ENCODE data around the gene CTSA. TPM values are rescaled to one million over a fixed set of nuclear protein-coding genes. Genes with fewer than 3 reads are reported as not detected.

CTSA gene
- total RNA-seq, result 10 to 100 TPM; 41.0 to 43.8 TPM

GRCh38 chr20:45890985-45891983 is at the start of gene CTSA, which contains the start of gene NEURL2:
Gene CTSA, plus strand, starts transcription at chr20:45891335. Its CDS starts 234 bp downstream, at chr20:45891569.
Gene NEURL2, minus strand, starts transcription at chr20:45891208. Its CDS starts 217 bp downstream, at chr20:45890991.
- intact Hi-C loops (cut with DNase I), result loop anchor here (10.0 kb wide), 1 partner anchor 74 kb away; no protein-coding TSS in a partner anchor
- peaks cover 0 to 7% of the 10 kb centered on the region in 2 donors for H3K36me3 ChIP-seq (replicated peaks in 1 of 2; ENCODE audit: insufficient read depth in 1 of 2, low read depth in 2 of 2)

GRCh38 chr20:45841407-45842129 is 49.6 kb upstream of the CTSA start:
- intact Hi-C loops (cut with DNase I), result no loop called here
- no peaks in the 10 kb centered on the region for H3K4me1 ChIP-seq
- no peak for ATAC-seq
- WGBS, 2 donors, result 94 to 95% methylated on average over 7 to 10 of the region's 10 CpGs
- TF ChIP-seq POLR2A (IDR thresholded peaks at IDR 0.05) (no peak), CTCF (IDR thresholded peaks at IDR 0.05) (no peak)
- peaks cover 3 to 12% of the 10 kb centered on the region in 2 donors for H3K36me3 ChIP-seq (replicated peaks in 1 of 2; ENCODE audit: insufficient read depth in 1 of 2, low read depth in 2 of 2)
- H3K4me3 ChIP-seq, result no peak overlapping the region
- H3K27ac ChIP-seq, result no peak overlapping the region
- DNase-seq, result no peak
- no peaks in the 10 kb centered on the region for H3K9me3 ChIP-seq
- no peaks in the 10 kb centered on the region for H3K27me3 ChIP-seq

More at GRCh38 chr20:45890985-45891983, at the start of gene CTSA, which contains the start of gene NEURL2:
- peak within 1 kb of the TSS; percentile 86 to 90 for H3K4me3 ChIP-seq
- DNase-seq, result peak; percentile 91 to 97 (median 94)
- H3K9me3 ChIP-seq, result no peaks in the 10 kb centered on the region
- peak within 1 kb of the TSS; percentile 65 to 80 (median 75) for H3K27ac ChIP-seq
- H3K4me1 ChIP-seq, result peaks cover 33% of the 10 kb centered on the region
- TF ChIP-seq POLR2A (IDR thresholded peaks at IDR 0.05) (peak; percentile 27 to 72 (median 67)), CTCF (IDR thresholded peaks at IDR 0.05) (no peak)
- peak; percentile 86 for ATAC-seq
- WGBS, 2 donors, result 1 to 5% methylated on average over 6 to 78 of the region's 78 CpGs
- H3K27me3 ChIP-seq, result no peaks in the 10 kb centered on the region

GRCh38 chr20:45842169-45842812 is 48.8 kb upstream of the CTSA start:
- peaks cover 3 to 12% of the 10 kb centered on the region in 2 donors for H3K36me3 ChIP-seq (replicated peaks in 1 of 2; ENCODE audit: insufficient read depth in 1 of 2, low read depth in 2 of 2)

More at GRCh38 chr20:45842169-45842812, 48.8 kb upstream of the CTSA start:
- ATAC-seq (no peak), DNase-seq (peak in 1 of 4 donors; percentile 17)
- no peak for TF ChIP-seq CTCF (IDR thresholded peaks at IDR 0.05)
- no peak for TF ChIP-seq POLR2A (IDR thresholded peaks at IDR 0.05)
- no peak overlapping the region for H3K27ac ChIP-seq
- 70 to 92% methylated on average over 5 of the region's 5 CpGs for WGBS, 2 donors
- intact Hi-C loops (cut with DNase I), result no loop called here
- H3K4me1 ChIP-seq, result no peaks in the 10 kb centered on the region
- no peak overlapping the region for H3K4me3 ChIP-seq
- no peaks in the 10 kb centered on the region for H3K9me3 ChIP-seq
- H3K27me3 ChIP-seq, result no peaks in the 10 kb centered on the region

Measured in body of pancreas (tissue), 4 donors.